Esophagus squamous epithelium (tissue), 4 donors: ENCODE results near the gene MAPRE2.

ENCODE experiments used
- POLR2A ChIP-seq, 4 donors: fragments of 450-650 bp; IDR thresholded peaks; one replicate each; pipeline ENCODE4 v1.6.1; 2017; ENCODE audit warnings: antibody characterized with exemption in 4 of 4, mild to moderate bottlenecking in 4 of 4, moderate library complexity in 3 of 4
- TF ChIP-seq, protein P1 (sequence below), 6 experiments: fragments of 450-650 bp in 4 of 6; fragments of 200-600 bp in 2 of 6; sonication (generic) in 2 of 6; IDR thresholded peaks; one replicate each; pipeline ENCODE4 v1.5.1; 2016 to 2019; ENCODE audit warnings: antibody characterized with exemption in 6 of 6, mild to moderate bottlenecking in 4 of 6, moderate library complexity in 4 of 6

GRCh38 chr18:35038029-35038428 lies 3.2 kb upstream of the MAPRE2 start:
- TF ChIP-seq, protein P1, sequence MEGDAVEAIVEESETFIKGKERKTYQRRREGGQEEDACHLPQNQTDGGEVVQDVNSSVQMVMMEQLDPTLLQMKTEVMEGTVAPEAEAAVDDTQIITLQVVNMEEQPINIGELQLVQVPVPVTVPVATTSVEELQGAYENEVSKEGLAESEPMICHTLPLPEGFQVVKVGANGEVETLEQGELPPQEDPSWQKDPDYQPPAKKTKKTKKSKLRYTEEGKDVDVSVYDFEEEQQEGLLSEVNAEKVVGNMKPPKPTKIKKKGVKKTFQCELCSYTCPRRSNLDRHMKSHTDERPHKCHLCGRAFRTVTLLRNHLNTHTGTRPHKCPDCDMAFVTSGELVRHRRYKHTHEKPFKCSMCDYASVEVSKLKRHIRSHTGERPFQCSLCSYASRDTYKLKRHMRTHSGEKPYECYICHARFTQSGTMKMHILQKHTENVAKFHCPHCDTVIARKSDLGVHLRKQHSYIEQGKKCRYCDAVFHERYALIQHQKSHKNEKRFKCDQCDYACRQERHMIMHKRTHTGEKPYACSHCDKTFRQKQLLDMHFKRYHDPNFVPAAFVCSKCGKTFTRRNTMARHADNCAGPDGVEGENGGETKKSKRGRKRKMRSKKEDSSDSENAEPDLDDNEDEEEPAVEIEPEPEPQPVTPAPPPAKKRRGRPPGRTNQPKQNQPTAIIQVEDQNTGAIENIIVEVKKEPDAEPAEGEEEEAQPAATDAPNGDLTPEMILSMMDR (IDR thresholded peaks at IDR 0.05), result no peak
- TF ChIP-seq POLR2A (IDR thresholded peaks at IDR 0.05), result no peak
